GM21723 (cell line): Measurements from ENCODE around the gene NPTX1.

Experiments used
- ATAC-seq: cut with Tn5 transposase; IDR thresholded peaks from one replicate; pipeline ENCODE4 v1.9.1; 2021; ENCODE audit warnings: mild to moderate bottlenecking, moderate library complexity; ENCODE audit not compliant: unreplicated experiment

NPTX1 gene

GRCh38 chr17:80429356-80430275 is 46.8 kb downstream of the NPTX1 start:
- no peak for ATAC-seq

- no peak for ATAC-seq
Observed at GRCh38 chr17:80428796-80429195, 47.6 kb downstream of the NPTX1 start.

- ATAC-seq = no peak
Observed at GRCh38 chr17:80428363-80428762, 48.0 kb downstream of the NPTX1 start.

GRCh38 chr17:80427366-80428282 is 48.8 kb downstream of the NPTX1 start:
- ATAC-seq = no peak

- ATAC-seq = no peak
Observed at GRCh38 chr17:80426671-80427326, 49.6 kb downstream of the NPTX1 start.

GRCh38 chr17:80425835-80426426 is 50.5 kb downstream of the NPTX1 start:
- ATAC-seq = no peak

GRCh38 chr17:80424878-80425765 is 51.3 kb downstream of the NPTX1 start:
- ATAC-seq = no peak

- no peak for ATAC-seq
Observed at GRCh38 chr17:80424261-80424660, 52.1 kb downstream of the NPTX1 start.

- ATAC-seq = no peak
Observed at GRCh38 chr17:80423536-80424225, 52.7 kb downstream of the NPTX1 start.

- ATAC-seq = no peak
Observed at GRCh38 chr17:80422981-80423380, 53.4 kb downstream of the NPTX1 start.

- no peak for ATAC-seq
Observed at GRCh38 chr17:80422276-80422675, 54.1 kb downstream of the NPTX1 start.

- no peak for ATAC-seq
Observed at GRCh38 chr17:80421381-80422090, 54.9 kb downstream of the NPTX1 start.

GRCh38 chr17:80419255-80419654 is 57.2 kb downstream of the NPTX1 start:
- no peak for ATAC-seq

- ATAC-seq = no peak
Observed at GRCh38 chr17:80418589-80418988, 57.8 kb downstream of the NPTX1 start.
